ENCODE results near the gene LRRC56. TPM values are rescaled to one million over a fixed set of nuclear protein-coding genes. Genes with fewer than 3 reads are reported as not detected.

The LRRC56 gene
- total and polyA plus RNA-seq, 4 donors: 0.08 to 0.46 (median 0.20) TPM

DNA sequence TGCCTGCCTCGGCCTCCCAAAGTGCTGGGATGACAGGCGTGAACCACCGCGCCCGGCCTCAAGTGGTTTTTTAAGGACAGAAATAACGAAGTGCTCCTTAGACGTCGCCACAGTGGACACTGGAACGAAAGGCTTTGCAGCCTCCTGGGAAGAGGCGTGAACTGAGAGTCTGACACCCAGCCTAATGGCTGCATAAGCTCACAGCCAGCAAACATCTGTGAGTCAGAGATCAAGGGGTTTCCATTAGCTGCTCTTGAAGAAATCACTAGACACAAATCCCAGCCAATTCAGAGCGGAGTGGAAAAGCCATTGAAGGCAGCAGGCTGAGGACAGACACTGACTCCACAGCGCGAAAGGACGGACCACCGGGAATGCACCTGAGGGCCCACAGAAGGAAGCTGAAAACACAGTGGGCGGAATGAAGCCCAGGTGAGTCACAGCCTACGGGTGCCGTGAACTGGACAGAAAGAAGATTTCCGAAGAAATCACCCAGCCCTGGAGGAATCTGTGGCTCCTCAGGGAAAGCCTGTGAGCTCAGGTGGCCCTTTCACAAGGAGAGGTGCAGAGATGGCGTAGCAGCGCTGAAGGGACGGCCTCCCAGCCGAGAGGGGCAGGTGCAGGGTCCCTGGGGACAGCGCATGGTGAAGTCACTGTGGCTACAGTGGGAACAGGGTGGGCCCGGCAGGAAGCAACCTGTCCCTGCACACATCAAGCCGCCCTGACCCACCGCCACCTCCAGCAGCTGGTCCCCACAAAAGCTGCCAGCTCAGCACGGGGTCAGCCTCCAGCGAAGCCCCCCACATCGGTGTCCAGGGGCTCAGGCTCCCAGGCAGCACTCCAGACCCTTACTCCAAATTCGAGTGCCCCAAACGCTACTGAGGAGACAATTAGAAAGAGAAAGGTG is 11.6 kb downstream of the LRRC56 start:
- 92% methylated on average over 32 of the region's 32 CpGs for WGBS
- Histone ChIP-seq H3K9ac (ENCODE audit: low read depth in 1 of 2, low read length in 2 of 2) (no peak overlapping the region), H3K4me3 (ENCODE audit: low read depth in 1 of 3, low read length in 3 of 3) (no peak overlapping the region), H3K9me3 (ENCODE audit: control insufficient read depth in 4 of 4, low read length in 3 of 4) (no peaks in the 10 kb centered on the region), H3K36me3 (ENCODE audit: control insufficient read depth in 4 of 4, insufficient read depth in 3 of 4, low read depth in 1 of 4, low read length in 3 of 4) (peaks cover 0 to 1% (median 0%) of the 10 kb centered on the region in 4 donors), H3K4me1 (ENCODE audit: control insufficient read depth in 4 of 4, insufficient read depth in 4 of 4, low read length in 3 of 4) (peaks cover 0 to 10% (median 4%) of the 10 kb centered on the region in 4 donors), H3K27me3 (ENCODE audit: control insufficient read depth in 4 of 4, insufficient read depth in 4 of 4, low read length in 3 of 4) (no peaks in the 10 kb centered on the region), H3K27ac (ENCODE audit: low read depth in 1 of 2, low read length in 2 of 2) (no peak overlapping the region)
- TF ChIP-seq TAF1 (conservative IDR thresholded peaks at IDR 0.05) (no peak), RXRA (IDR thresholded peaks at IDR 0.05) (no peak), JUND (IDR thresholded peaks at IDR 0.05) (no peak), RAD21 (IDR thresholded peaks at IDR 0.05) (no peak), NR2F2 (IDR thresholded peaks at IDR 0.05) (no peak), HNF4G (IDR thresholded peaks at IDR 0.05) (no peak), SP1 (IDR thresholded peaks at IDR 0.05) (no peak), YY1 (IDR thresholded peaks at IDR 0.05) (no peak), FOXA2 (IDR thresholded peaks at IDR 0.05) (no peak), FOXA1 (IDR thresholded peaks at IDR 0.05) (no peak), GABPA (IDR thresholded peaks at IDR 0.05 in 1 of 2, conservative IDR thresholded peaks at IDR 0.05 in 1 of 2) (no peak), HNF4A (conservative IDR thresholded peaks at IDR 0.05) (no peak), EGR1 (IDR thresholded peaks at IDR 0.05; ENCODE audit: low read depth in 2 of 2) (no peak)
- TF ChIP-seq, protein P1, sequence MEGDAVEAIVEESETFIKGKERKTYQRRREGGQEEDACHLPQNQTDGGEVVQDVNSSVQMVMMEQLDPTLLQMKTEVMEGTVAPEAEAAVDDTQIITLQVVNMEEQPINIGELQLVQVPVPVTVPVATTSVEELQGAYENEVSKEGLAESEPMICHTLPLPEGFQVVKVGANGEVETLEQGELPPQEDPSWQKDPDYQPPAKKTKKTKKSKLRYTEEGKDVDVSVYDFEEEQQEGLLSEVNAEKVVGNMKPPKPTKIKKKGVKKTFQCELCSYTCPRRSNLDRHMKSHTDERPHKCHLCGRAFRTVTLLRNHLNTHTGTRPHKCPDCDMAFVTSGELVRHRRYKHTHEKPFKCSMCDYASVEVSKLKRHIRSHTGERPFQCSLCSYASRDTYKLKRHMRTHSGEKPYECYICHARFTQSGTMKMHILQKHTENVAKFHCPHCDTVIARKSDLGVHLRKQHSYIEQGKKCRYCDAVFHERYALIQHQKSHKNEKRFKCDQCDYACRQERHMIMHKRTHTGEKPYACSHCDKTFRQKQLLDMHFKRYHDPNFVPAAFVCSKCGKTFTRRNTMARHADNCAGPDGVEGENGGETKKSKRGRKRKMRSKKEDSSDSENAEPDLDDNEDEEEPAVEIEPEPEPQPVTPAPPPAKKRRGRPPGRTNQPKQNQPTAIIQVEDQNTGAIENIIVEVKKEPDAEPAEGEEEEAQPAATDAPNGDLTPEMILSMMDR (IDR thresholded peaks at IDR 0.05; ENCODE audit: low read depth, low read length, missing input control): no peak
- TF ChIP-seq, protein P2, sequence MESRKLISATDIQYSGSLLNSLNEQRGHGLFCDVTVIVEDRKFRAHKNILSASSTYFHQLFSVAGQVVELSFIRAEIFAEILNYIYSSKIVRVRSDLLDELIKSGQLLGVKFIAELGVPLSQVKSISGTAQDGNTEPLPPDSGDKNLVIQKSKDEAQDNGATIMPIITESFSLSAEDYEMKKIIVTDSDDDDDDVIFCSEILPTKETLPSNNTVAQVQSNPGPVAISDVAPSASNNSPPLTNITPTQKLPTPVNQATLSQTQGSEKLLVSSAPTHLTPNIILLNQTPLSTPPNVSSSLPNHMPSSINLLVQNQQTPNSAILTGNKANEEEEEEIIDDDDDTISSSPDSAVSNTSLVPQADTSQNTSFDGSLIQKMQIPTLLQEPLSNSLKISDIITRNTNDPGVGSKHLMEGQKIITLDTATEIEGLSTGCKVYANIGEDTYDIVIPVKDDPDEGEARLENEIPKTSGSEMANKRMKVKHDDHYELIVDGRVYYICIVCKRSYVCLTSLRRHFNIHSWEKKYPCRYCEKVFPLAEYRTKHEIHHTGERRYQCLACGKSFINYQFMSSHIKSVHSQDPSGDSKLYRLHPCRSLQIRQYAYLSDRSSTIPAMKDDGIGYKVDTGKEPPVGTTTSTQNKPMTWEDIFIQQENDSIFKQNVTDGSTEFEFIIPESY (IDR thresholded peaks at IDR 0.05): no peak
- TF ChIP-seq, protein P3, sequence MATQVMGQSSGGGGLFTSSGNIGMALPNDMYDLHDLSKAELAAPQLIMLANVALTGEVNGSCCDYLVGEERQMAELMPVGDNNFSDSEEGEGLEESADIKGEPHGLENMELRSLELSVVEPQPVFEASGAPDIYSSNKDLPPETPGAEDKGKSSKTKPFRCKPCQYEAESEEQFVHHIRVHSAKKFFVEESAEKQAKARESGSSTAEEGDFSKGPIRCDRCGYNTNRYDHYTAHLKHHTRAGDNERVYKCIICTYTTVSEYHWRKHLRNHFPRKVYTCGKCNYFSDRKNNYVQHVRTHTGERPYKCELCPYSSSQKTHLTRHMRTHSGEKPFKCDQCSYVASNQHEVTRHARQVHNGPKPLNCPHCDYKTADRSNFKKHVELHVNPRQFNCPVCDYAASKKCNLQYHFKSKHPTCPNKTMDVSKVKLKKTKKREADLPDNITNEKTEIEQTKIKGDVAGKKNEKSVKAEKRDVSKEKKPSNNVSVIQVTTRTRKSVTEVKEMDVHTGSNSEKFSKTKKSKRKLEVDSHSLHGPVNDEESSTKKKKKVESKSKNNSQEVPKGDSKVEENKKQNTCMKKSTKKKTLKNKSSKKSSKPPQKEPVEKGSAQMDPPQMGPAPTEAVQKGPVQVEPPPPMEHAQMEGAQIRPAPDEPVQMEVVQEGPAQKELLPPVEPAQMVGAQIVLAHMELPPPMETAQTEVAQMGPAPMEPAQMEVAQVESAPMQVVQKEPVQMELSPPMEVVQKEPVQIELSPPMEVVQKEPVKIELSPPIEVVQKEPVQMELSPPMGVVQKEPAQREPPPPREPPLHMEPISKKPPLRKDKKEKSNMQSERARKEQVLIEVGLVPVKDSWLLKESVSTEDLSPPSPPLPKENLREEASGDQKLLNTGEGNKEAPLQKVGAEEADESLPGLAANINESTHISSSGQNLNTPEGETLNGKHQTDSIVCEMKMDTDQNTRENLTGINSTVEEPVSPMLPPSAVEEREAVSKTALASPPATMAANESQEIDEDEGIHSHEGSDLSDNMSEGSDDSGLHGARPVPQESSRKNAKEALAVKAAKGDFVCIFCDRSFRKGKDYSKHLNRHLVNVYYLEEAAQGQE (IDR thresholded peaks at IDR 0.05): no peak
- TF ChIP-seq, protein P4, sequence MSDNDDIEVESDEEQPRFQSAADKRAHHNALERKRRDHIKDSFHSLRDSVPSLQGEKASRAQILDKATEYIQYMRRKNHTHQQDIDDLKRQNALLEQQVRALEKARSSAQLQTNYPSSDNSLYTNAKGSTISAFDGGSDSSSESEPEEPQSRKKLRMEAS (IDR thresholded peaks at IDR 0.05): no peak
- TF ChIP-seq, protein P5, sequence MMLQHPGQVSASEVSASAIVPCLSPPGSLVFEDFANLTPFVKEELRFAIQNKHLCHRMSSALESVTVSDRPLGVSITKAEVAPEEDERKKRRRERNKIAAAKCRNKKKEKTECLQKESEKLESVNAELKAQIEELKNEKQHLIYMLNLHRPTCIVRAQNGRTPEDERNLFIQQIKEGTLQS (IDR thresholded peaks at IDR 0.05): no peak
- DNase-seq (ENCODE audit: low spot score): no peak

All from liver (tissue), 9 donors.